Natural killer cell (primary cell): ENCODE data around the gene MBL2. TPM values are rescaled to one million over a fixed set of nuclear protein-coding genes. Genes with fewer than 3 reads are reported as not detected.

Experiments used
- ATAC-seq, 3 donors: fragments of 150-1000 bp in 2 of 3; fragments of 200-7000 bp in 1 of 3; cut with Tn5 transposase; 1 replicate in 1 of 3; 2 replicates in 2 of 3; pipeline ENCODE4 v1.10.0; 2021; ENCODE audit warnings: mild to moderate bottlenecking in 2 of 3, moderate library complexity in 2 of 3
- DNase-seq, 2 donors: peaks; one replicate each; pipeline versions ENCODE4 v3.0.0 to v3.0.0-alpha.2; 2013 to 2021; ENCODE audit warnings: mixed read lengths in 1 of 2
- H3K27ac ChIP-seq: one replicate; pipeline ENCODE4 v1.5.1; 2013; ENCODE audit warnings: mild to moderate bottlenecking, low read length
- H3K27me3 ChIP-seq: one replicate; pipeline ENCODE4 v1.6.1; 2013; ENCODE audit warnings: low read length; ENCODE audit not compliant: control insufficient read depth, insufficient read depth
- H3K36me3 ChIP-seq: one replicate; pipeline ENCODE4 v1.6.1; 2013; ENCODE audit warnings: low read length; ENCODE audit not compliant: control insufficient read depth, insufficient read depth
- H3K4me1 ChIP-seq: one replicate; pipeline ENCODE4 v1.6.1; 2013; ENCODE audit warnings: low read length; ENCODE audit not compliant: control insufficient read depth, insufficient read depth
- H3K4me3 ChIP-seq: one replicate; pipeline ENCODE4 v1.5.1; 2013; ENCODE audit warnings: low read length
- H3K9me3 ChIP-seq: one replicate; pipeline ENCODE4 v1.6.1; 2013; ENCODE audit warnings: low read length; ENCODE audit not compliant: control insufficient read depth, insufficient read depth
- H3K27ac Mint-ChIP-seq, 2 donors: one replicate each; pipeline ENCODE4 v1.8.0; 2022; ENCODE audit warnings: mild to moderate bottlenecking in 2 of 2, mixed read lengths in 2 of 2, moderate library complexity in 1 of 2
- H3K27me3 Mint-ChIP-seq, 2 donors: one replicate each; pipeline ENCODE4 v1.8.0; 2022; ENCODE audit warnings: low read depth in 2 of 2, mixed read lengths in 2 of 2
- H3K36me3 Mint-ChIP-seq: one replicate; pipeline ENCODE4 v1.8.0; 2022; ENCODE audit warnings: mixed read lengths
- H3K4me1 Mint-ChIP-seq, 2 donors: one replicate each; pipeline ENCODE4 v1.8.0; 2022; ENCODE audit warnings: mixed read lengths in 2 of 2
- H3K4me3 Mint-ChIP-seq: one replicate; pipeline ENCODE4 v1.8.0; 2022; ENCODE audit warnings: mild to moderate bottlenecking, moderate library complexity, mixed read lengths
- H3K9me3 Mint-ChIP-seq, 2 donors: one replicate each; pipeline ENCODE4 v1.8.0; 2022; ENCODE audit warnings: mixed read lengths in 2 of 2
- CTCF ChIP-seq: fragments of 200-600 bp; IDR thresholded peaks from one replicate; pipeline ENCODE4 v1.8.0; 2022; ENCODE audit warnings: antibody characterized with exemption
- whole genome bisulfite sequencing: methylation state at CpG from one replicate; pipeline ENCODE4 v1.1.7; 2013; ENCODE audit warnings: missing lambda C conversion rate; ENCODE audit not compliant: insufficient coverage; 5-methylcytosine and 5-hydroxymethylcytosine counted together
- intact Hi-C: fragments of 100-400 bp; cut with micrococcal nuclease; formaldehyde crosslinking; loops from one replicate; pipeline ENCODE4 v1.14.2; 2022
- total RNA-seq, 4 donors: library from RNA; stranded (reverse); fragments of 120-200 nt in 1 of 4; gene quantifications; one replicate each; pipeline versions ENCODE4 v1.2.3 to v1.2.4, GENCODE V29; 2013 to 2022

The MBL2 gene
- total RNA-seq, 3 donors from 2014 or later (not counting 1 experiment from before 2014, with no cell fraction given), result not detected

DNA sequence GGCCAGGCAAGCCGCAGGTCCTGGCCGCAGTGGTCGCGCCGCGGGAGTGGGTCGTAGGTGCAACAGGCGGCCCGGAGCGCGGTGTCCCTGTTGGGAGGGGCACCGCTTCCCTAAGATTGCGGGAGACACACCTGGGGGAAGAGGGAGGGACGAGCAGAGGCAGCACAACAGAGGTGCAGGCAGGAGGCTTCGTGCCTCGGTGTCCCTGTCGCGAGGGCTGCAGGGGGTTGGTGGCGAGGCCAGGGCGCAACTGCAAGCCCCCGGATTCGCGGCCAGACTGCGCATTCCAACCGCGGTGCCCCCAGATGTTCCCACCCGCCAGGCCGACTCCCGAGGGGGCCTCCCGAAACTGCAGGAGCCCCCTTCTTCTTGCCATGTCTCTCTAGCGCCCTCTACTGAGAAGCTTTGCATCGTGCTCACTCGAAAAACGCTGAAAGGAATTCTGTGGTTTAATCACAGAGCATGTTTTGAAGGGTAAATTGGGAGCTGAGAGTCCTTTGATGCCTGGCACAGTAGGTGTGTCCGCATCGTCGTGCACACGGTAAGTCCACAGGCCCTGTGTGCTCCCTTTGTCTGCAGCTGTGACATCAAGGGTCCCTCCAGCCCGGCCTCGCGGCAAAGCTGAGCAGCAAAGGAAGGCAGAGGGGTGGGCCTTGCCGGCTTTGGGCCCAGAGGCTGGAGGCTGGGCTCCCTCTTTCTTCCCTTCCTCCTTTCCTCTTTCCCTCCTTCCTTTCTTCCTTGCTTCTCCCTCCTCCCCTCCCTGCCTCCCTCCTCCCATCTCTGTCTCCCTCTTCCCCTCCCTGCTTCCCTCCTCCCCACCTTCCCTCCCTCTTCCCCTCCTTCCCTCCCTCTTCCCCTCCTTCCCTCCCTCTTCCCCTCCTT lies 6.2 kb upstream of the MBL2 start:
- Mint-ChIP-seq H3K9me3 (no peaks in the 10 kb centered on the region), H3K27me3 (no peaks in the 10 kb centered on the region), H3K27ac (no peak overlapping the region), H3K36me3 (no peaks in the 10 kb centered on the region), H3K4me1 (no peaks in the 10 kb centered on the region), H3K4me3 (no peak overlapping the region)
- Histone ChIP-seq H3K36me3 (no peaks in the 10 kb centered on the region), H3K27ac (no peak overlapping the region), H3K4me1 (no peaks in the 10 kb centered on the region), H3K4me3 (no peak overlapping the region), H3K27me3 (no peaks in the 10 kb centered on the region), H3K9me3 (no peaks in the 10 kb centered on the region)
- no peak for TF ChIP-seq CTCF
- WGBS, result 45% methylated on average over 42 of the region's 42 CpGs
- ATAC-seq, result no peak
- no peak for DNase-seq
- intact Hi-C loops, result no loop called here

DNA sequence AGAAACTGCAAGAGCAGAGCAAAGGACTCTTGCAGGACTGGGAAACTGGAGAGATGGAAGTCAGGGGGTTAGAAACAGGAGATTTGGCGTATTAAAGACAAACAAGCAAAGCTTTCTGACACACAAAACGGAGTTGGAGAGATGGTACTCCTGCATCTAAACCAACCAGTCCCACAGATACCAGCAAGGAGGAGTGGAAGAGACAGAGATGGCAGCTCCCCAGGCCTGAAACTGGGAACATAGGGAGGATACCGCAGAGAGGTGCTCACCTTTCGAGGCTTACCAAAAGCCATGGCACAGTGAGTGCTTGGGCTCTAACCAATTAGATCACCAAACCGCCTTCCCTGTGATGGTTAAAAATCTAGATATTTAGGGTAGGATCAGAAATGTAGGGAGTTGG lies 4.8 kb upstream of the MBL2 start:
- no peak for TF ChIP-seq CTCF
- Mint-ChIP-seq H3K4me1 (no peaks in the 10 kb centered on the region), H3K4me3 (no peak overlapping the region), H3K27ac (no peak overlapping the region), H3K36me3 (no peaks in the 10 kb centered on the region), H3K27me3 (no peaks in the 10 kb centered on the region), H3K9me3 (no peaks in the 10 kb centered on the region)
- Histone ChIP-seq H3K4me3 (no peak overlapping the region), H3K27ac (no peak overlapping the region), H3K4me1 (no peaks in the 10 kb centered on the region), H3K9me3 (no peaks in the 10 kb centered on the region), H3K36me3 (no peaks in the 10 kb centered on the region), H3K27me3 (no peaks in the 10 kb centered on the region)
- intact Hi-C loops, result no loop called here
- ATAC-seq, result no peak
- WGBS, result 93% methylated on average over 4 of the region's 5 CpGs
- no peak for DNase-seq

DNA sequence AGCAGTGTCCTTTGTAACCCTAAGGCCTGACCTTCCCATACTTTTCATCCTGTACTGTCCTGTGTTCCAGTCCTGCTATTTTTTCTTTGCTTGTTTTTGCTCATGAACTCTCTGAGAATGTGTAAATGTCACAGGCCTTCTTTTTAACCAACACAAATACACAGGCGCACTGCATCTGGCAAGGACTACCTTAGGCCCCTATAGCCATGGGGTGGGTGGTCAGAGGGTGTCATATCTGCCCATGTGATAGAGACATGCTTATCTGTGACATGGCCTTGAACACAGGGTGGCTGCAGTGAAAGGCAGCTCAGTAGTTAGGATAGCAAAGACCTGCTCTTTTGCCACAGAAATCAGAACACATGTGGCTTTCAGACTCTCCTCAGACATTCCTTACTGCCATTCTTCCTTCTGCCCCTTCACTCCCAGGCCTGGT lies 3.9 kb upstream of the MBL2 start:
- no CpG with 5 or more reads among the region's 1 CpG for WGBS
- no peaks in the 10 kb centered on the region for H3K9me3 Mint-ChIP-seq

More for the DNA sequence above, 3.9 kb upstream of the MBL2 start:
- H3K27ac Mint-ChIP-seq, result no peak overlapping the region
- no peak for TF ChIP-seq CTCF
- no peak for DNase-seq
- Histone ChIP-seq H3K36me3 (no peaks in the 10 kb centered on the region), H3K27ac (no peak overlapping the region), H3K4me1 (no peaks in the 10 kb centered on the region), H3K27me3 (no peaks in the 10 kb centered on the region), H3K9me3 (no peaks in the 10 kb centered on the region), H3K4me3 (no peak overlapping the region)
- intact Hi-C loops, result no loop called here
- H3K27me3 Mint-ChIP-seq, result no peaks in the 10 kb centered on the region
- no peaks in the 10 kb centered on the region for H3K4me1 Mint-ChIP-seq
- no peak overlapping the region for H3K4me3 Mint-ChIP-seq
- ATAC-seq, result no peak
- no peaks in the 10 kb centered on the region for H3K36me3 Mint-ChIP-seq
